Sigmoid colon (tissue), 7 donors: ENCODE data around the gene PROC. TPM values are rescaled to one million over a fixed set of nuclear protein-coding genes. Genes with fewer than 3 reads are reported as not detected.
"Not testable (repeated sequence)": the region's sequence is repeated elsewhere in the genome, so short reads cannot be mapped to it uniquely, and the experiment has no call there.

Experiments
- DNase-seq: peaks from one replicate; pipeline ENCODE4 v3.0.0-alpha.2; 2019
- H3K27ac ChIP-seq, 4 donors: fragments of 200-600 bp; sonication (generic); one replicate each; pipeline ENCODE4 v1.5.1; 2016 to 2019; ENCODE audit warnings: mild to moderate bottlenecking in 1 of 4
- H3K27me3 ChIP-seq, 3 donors: fragments of 200-600 bp; sonication (generic); one replicate each; pipeline ENCODE4 v1.5.1; 2019; ENCODE audit warnings: mild to moderate bottlenecking in 1 of 3
- H3K36me3 ChIP-seq, 4 donors: fragments of 200-600 bp; sonication (generic); one replicate each; pipeline ENCODE4 v1.5.1; 2016 to 2019
- H3K4me1 ChIP-seq, 4 donors: fragments of 200-600 bp; sonication (generic); one replicate each; pipeline ENCODE4 v1.5.1; 2017 to 2019
- H3K4me3 ChIP-seq, 4 donors: fragments of 200-600 bp; sonication (generic); one replicate each; pipeline ENCODE4 v1.5.1; 2017 to 2019; ENCODE audit warnings: mild to moderate bottlenecking in 2 of 4, moderate library complexity in 1 of 4
- H3K9me3 ChIP-seq, 4 donors: fragments of 200-600 bp in 3 of 4; sonication (generic) in 3 of 4; one replicate each; pipeline versions ENCODE4 v1.5.1 to v1.6.1; 2013 to 2019
- EP300 ChIP-seq, 4 donors: sonication (generic); formaldehyde crosslinking; IDR thresholded peaks; one replicate each; pipeline ENCODE4 v1.6.1; 2017; ENCODE audit warnings: antibody characterized with exemption in 4 of 4
- POLR2A ChIP-seq, 2 donors: fragments of 450-650 bp; IDR thresholded peaks; one replicate each; pipeline ENCODE4 v1.6.1; 2016; ENCODE audit warnings: antibody characterized with exemption in 2 of 2, mild to moderate bottlenecking in 2 of 2, moderate library complexity in 2 of 2
- POLR2AphosphoS5 ChIP-seq, 4 donors: sonication (generic); formaldehyde crosslinking; IDR thresholded peaks; one replicate each; pipeline ENCODE4 v1.6.1; 2017; ENCODE audit warnings: antibody characterized with exemption in 4 of 4
- WGBS, 2 donors: extraction: QIAGEN DNeasy Blood & Tissue Kit; methylation state at CpG; one replicate each; pipeline ENCODE4 v1.1.7; 2013; 5-methylcytosine and 5-hydroxymethylcytosine counted together
- intact Hi-C: fragments of 100-400 bp; cut with DNase I; formaldehyde crosslinking; loops from one replicate; pipeline ENCODE4 v1.15.1; 2023
- polyA plus RNA-seq, 3 donors: library from polyadenylated mRNA; stranded (reverse); fragments of 200-250 nt; gene quantifications; one replicate each; pipeline ENCODE4 v1.2.3, GENCODE V29; 2013
- total RNA-seq, 4 donors: library from RNA; depleted of rRNA; stranded (reverse); fragments of >200 nt; gene quantifications; one replicate each; pipeline ENCODE4 v1.1.0, GENCODE V29; 2016
- TF ChIP-seq, protein P1 (sequence below), 4 experiments: fragments of 450-650 bp in 3 of 4; fragments of 200-600 bp in 1 of 4; IDR thresholded peaks; one replicate each; pipeline ENCODE4 v1.5.1; 2016 to 2019; ENCODE audit warnings: antibody characterized with exemption in 4 of 4, mild to moderate bottlenecking in 3 of 4, moderate library complexity in 2 of 4
- donor health status: healthy with polysubstance abuse.
- donor health status: Bipolar disorder and iron deficiency.
- donor health status: healthy.

PROC gene
- total and polyA plus RNA-seq, 7 donors, result 1.4 to 7.8 (median 1.8) TPM; not detected in 4

DNA sequence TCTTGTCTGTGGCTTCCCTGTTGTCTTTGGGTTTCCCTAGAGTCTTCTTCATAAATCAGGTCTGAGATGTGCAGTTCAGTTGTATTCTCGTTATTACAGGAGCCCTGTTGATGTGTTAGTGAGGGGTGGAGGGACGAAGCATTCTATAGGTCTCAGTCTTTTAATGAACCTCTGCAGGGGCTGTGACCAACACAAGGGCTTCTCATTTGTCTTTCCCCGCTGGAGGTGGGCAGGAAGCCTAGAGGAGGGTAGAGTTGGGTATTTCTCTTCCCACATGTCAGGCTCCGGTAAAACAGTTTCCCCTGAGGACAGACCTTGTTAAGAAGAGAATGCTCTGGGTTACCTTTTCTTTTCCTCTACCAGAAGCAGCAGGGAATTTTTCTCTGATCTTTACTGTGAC is 31.2 kb downstream of the PROC start:
- no peaks in the 10 kb centered on the region for H3K4me1 ChIP-seq
- TF ChIP-seq EP300 (IDR thresholded peaks at IDR 0.05) (no peak), POLR2A (IDR thresholded peaks at IDR 0.05) (no peak), POLR2AphosphoS5 (IDR thresholded peaks at IDR 0.05) (no peak)
- TF ChIP-seq, protein P1, sequence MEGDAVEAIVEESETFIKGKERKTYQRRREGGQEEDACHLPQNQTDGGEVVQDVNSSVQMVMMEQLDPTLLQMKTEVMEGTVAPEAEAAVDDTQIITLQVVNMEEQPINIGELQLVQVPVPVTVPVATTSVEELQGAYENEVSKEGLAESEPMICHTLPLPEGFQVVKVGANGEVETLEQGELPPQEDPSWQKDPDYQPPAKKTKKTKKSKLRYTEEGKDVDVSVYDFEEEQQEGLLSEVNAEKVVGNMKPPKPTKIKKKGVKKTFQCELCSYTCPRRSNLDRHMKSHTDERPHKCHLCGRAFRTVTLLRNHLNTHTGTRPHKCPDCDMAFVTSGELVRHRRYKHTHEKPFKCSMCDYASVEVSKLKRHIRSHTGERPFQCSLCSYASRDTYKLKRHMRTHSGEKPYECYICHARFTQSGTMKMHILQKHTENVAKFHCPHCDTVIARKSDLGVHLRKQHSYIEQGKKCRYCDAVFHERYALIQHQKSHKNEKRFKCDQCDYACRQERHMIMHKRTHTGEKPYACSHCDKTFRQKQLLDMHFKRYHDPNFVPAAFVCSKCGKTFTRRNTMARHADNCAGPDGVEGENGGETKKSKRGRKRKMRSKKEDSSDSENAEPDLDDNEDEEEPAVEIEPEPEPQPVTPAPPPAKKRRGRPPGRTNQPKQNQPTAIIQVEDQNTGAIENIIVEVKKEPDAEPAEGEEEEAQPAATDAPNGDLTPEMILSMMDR (IDR thresholded peaks at IDR 0.05), result no peak
- WGBS, 2 donors, result 93 to 97% methylated on average over 4 of the region's 4 CpGs
- no peak overlapping the region for H3K27ac ChIP-seq
- H3K9me3 ChIP-seq, result peaks cover 0 to 1% (median 0%) of the 10 kb centered on the region in 4 donors
- H3K36me3 ChIP-seq, result peaks cover 0 to 6% (median 0%) of the 10 kb centered on the region in 4 donors
- no peaks in the 10 kb centered on the region for H3K27me3 ChIP-seq
- no peak overlapping the region for H3K4me3 ChIP-seq
- intact Hi-C loops, result no loop called here
- no peak for DNase-seq

DNA sequence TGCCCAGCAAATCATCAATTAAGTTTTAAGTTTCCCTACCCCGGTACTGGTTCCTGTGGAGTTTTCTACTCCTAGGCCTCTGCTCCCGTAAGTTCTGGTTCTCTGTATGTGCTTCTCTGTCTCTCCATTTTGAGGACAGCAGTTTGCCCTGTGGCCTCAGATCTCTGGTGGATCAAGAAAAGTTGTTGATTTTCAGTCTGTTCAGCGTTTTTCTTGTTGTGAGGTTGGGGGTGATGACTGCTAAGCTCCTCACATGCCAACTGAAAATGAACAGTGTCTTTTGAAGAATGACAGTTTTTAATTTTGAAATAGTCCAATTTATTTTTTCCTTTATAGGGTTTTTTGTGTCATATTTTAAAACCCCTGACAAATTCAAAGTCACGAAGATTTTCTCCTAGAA is 31.7 kb downstream of the PROC start:
- Histone ChIP-seq H3K4me1 (no peaks in the 10 kb centered on the region), H3K27me3 (no peaks in the 10 kb centered on the region), H3K4me3 (no peak overlapping the region), H3K27ac (no peak overlapping the region), H3K9me3 (peaks cover 0 to 1% (median 0%) of the 10 kb centered on the region in 4 donors), H3K36me3 (peaks cover 0 to 6% (median 0%) of the 10 kb centered on the region in 4 donors)
- no peak for TF ChIP-seq POLR2A (IDR thresholded peaks at IDR 0.05)
- no peak for DNase-seq
- intact Hi-C loops, result no loop called here
- 93 to 94% methylated on average over 4 of the region's 4 CpGs for WGBS, 2 donors

DNA sequence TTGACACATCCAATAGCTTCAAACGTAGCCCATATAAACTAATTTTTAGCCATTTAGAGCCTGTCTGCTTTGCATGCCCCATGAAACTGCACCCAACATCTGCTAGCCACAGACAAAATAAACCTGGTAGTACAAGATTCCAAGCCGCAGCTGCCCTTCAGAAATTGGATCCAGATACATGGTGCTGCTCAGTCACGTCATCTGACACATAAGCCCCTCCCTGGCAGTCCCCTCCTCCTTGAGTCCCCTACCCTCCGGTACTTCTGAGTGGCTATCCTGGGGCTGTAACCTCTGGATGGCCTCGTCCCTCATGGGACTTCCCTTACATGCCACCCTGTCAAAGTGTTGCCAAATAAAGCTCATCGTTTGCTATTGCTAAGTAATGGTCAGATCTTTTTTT is 33.8 kb downstream of the PROC start:
- intact Hi-C loops, result no loop called here
- 93 to 94% methylated on average over 6 of the region's 6 CpGs for WGBS, 2 donors
- TF ChIP-seq, protein P1 (IDR thresholded peaks at IDR 0.05), result no peak
- TF ChIP-seq EP300 (IDR thresholded peaks at IDR 0.05), result no peak
- TF ChIP-seq POLR2AphosphoS5 (IDR thresholded peaks at IDR 0.05), result no peak
- no peak for TF ChIP-seq POLR2A (IDR thresholded peaks at IDR 0.05)

DNA sequence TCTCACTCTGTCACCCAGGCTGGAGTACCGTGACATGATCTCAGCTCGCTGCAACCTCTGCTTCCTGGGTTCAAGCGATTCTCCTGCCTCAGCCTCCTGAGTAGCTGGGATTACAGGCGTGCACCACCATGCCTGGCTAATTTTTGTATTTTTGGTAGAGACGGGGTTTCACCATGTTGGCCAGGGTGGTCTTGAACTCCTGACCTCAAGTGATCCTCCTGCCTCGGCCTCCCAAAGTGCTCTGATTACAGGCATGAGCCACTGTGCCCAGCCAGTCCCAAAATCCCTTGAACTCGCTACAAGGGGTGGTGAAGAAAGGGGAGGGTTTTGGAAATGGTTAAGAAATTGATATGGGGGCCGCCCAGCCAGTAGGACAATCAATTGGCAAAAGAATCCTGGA is 34.2 kb downstream of the PROC start:
- H3K4me1 ChIP-seq, H3K4me3 ChIP-seq, H3K27ac ChIP-seq, H3K36me3 ChIP-seq, H3K9me3 ChIP-seq, DNase-seq, intact Hi-C loops, H3K27me3 ChIP-seq: not testable (repeated sequence)
- 95 to 96% methylated on average over 8 of the region's 8 CpGs for WGBS, 2 donors

More for the DNA sequence above, 33.8 kb downstream of the PROC start:
- Histone ChIP-seq H3K9me3 (no peaks in the 10 kb centered on the region), H3K27me3 (no peaks in the 10 kb centered on the region), H3K27ac (no peak overlapping the region), H3K4me1 (no peaks in the 10 kb centered on the region), H3K4me3 (no peak overlapping the region), H3K36me3 (peaks cover 0 to 6% (median 0%) of the 10 kb centered on the region in 4 donors)
- DNase-seq, result no peak

DNA sequence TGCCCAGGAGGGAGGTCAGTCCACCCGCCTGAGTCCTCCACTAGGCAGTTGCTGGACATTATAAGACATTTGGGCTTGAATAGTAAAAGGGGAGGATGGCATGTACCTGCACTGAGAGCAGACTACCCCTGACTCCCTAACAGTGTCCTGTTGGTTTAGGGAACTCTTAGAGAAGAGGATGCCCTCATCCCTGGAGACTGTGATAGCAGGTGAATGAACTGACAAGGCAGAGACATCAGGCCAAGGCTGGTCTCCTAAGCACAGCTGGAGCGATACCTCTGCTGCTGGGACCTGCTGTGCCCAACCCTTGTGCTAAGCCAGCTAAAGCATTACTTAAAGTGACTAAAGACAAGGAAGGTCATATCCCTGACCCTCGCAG is 34.8 kb downstream of the PROC start:
- intact Hi-C loops, result no loop called here
- Histone ChIP-seq H3K9me3 (no peaks in the 10 kb centered on the region), H3K27me3 (no peaks in the 10 kb centered on the region), H3K4me1 (no peaks in the 10 kb centered on the region), H3K36me3 (peaks cover 0 to 6% (median 0%) of the 10 kb centered on the region in 4 donors), H3K4me3 (no peak overlapping the region), H3K27ac (no peak overlapping the region)
- DNase-seq, result no peak
- no peak for TF ChIP-seq POLR2AphosphoS5 (IDR thresholded peaks at IDR 0.05)
- no peak for TF ChIP-seq EP300 (IDR thresholded peaks at IDR 0.05)
- TF ChIP-seq POLR2A (IDR thresholded peaks at IDR 0.05), result no peak
- TF ChIP-seq, protein P1 (IDR thresholded peaks at IDR 0.05), result no peak
- WGBS, 2 donors, result 96 to 97% methylated on average over 3 of the region's 3 CpGs

DNA sequence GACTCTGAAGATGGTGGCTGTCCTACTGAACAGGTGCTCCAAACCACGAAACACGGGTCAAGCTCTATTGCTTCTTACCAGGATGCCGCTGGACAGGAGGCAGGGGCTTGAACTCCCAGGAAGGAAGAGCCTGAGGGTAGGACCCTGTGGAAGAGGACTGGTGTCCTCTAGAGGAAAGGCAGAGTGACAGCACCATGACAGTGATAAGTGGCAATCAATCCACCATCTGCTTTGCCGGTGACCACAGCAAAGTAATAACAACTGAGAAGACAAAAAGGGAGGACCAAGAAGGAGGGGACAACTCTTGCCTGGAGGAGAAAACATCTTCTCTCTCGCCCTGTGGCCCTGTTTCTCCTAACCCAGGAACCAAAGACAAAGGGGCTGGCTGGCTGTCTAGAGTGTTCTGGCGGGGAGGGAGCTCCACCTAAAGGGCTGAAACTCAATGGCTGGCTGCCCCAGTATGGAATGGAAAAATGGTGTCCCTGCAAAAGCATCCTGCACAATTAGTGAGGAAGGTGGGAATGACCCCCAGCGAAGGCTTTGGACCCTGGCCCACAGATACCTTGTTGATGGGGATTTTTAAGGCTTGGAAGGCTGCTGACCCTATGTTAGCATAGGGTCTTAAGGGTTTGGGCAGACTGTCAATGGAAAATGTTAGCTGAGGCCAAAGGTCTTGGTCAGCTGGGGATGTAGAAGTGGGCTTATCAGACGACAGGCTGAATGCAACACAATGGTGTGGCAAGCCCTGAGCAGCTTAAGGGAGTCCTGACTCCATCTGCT is 35.4 kb downstream of the PROC start:
- WGBS, 2 donors, result 88 to 90% methylated on average over 8 of the region's 8 CpGs
- H3K36me3 ChIP-seq, result peaks cover 0 to 6% (median 0%) of the 10 kb centered on the region in 4 donors
- DNase-seq, result no peak
- intact Hi-C loops, result no loop called here
- no peaks in the 10 kb centered on the region for H3K4me1 ChIP-seq
- H3K4me3 ChIP-seq, result no peak overlapping the region
- TF ChIP-seq, protein P1 (IDR thresholded peaks at IDR 0.05), result no peak
- TF ChIP-seq POLR2AphosphoS5 (IDR thresholded peaks at IDR 0.05), result no peak
- no peak for TF ChIP-seq EP300 (IDR thresholded peaks at IDR 0.05)
- no peak for TF ChIP-seq POLR2A (IDR thresholded peaks at IDR 0.05)
- H3K27me3 ChIP-seq, result no peaks in the 10 kb centered on the region
- no peak overlapping the region for H3K27ac ChIP-seq
- H3K9me3 ChIP-seq, result no peaks in the 10 kb centered on the region
